Glutamatergic neuron (in vitro differentiated cells): ENCODE data around the gene DVL1. TPM values are rescaled to one million over a fixed set of nuclear protein-coding genes. Genes with fewer than 3 reads are reported as not detected.

ENCODE experiments used
- DNase-seq: peaks from one replicate; pipeline ENCODE4 v3.0.0; 2022
- H3K27ac Mint-ChIP-seq: one replicate; pipeline ENCODE4 v1.8.0; 2020; ENCODE audit warnings: mild to moderate bottlenecking, mixed read lengths, inconsistent platforms; ENCODE audit not compliant: unreplicated experiment
- H3K27me3 Mint-ChIP-seq: one replicate; pipeline ENCODE4 v1.8.0; 2020; ENCODE audit warnings: mild to moderate bottlenecking, moderate library complexity, mixed read lengths, inconsistent platforms; ENCODE audit not compliant: unreplicated experiment
- H3K36me3 Mint-ChIP-seq: one replicate; pipeline ENCODE4 v1.8.0; 2020; ENCODE audit warnings: mild to moderate bottlenecking, mixed read lengths, inconsistent platforms; ENCODE audit not compliant: unreplicated experiment
- H3K4me1 Mint-ChIP-seq: one replicate; pipeline ENCODE4 v1.8.0; 2020; ENCODE audit warnings: mild to moderate bottlenecking, low read depth, mixed read lengths, inconsistent platforms; ENCODE audit not compliant: unreplicated experiment
- H3K4me3 Mint-ChIP-seq: one replicate; pipeline ENCODE4 v1.8.0; 2020; ENCODE audit warnings: mild to moderate bottlenecking, mixed read lengths, inconsistent platforms; ENCODE audit not compliant: unreplicated experiment
- H3K9me3 Mint-ChIP-seq: one replicate; pipeline ENCODE4 v1.8.0; 2020; ENCODE audit warnings: mild to moderate bottlenecking, moderate library complexity, mixed read lengths, inconsistent platforms; ENCODE audit not compliant: unreplicated experiment
- total RNA-seq: library from RNA; stranded (reverse); fragmentation: NEBNext Ultra II Directional; extraction: Animal tissue kit (Norgen Biotek cat#: 25700); gene quantifications from one replicate; pipeline ENCODE4 v1.2.1, GENCODE V29; 2021; ENCODE audit not compliant: unreplicated experiment
- TF ChIP-seq, protein P1 (sequence below): fragments of 200-600 bp; sonication (generic); IDR thresholded peaks from one replicate; pipeline ENCODE4 v1.5.0; 2021; ENCODE audit not compliant: partially characterized antibody, unreplicated experiment

Gene DVL1
- total RNA-seq, 1 donor from 2014 or later: 124 TPM

GRCh38 chr1:1357871-1358432, 8.7 kb upstream of the DVL1 start:
- peak; percentile 21 for DNase-seq
- TF ChIP-seq, protein P1, sequence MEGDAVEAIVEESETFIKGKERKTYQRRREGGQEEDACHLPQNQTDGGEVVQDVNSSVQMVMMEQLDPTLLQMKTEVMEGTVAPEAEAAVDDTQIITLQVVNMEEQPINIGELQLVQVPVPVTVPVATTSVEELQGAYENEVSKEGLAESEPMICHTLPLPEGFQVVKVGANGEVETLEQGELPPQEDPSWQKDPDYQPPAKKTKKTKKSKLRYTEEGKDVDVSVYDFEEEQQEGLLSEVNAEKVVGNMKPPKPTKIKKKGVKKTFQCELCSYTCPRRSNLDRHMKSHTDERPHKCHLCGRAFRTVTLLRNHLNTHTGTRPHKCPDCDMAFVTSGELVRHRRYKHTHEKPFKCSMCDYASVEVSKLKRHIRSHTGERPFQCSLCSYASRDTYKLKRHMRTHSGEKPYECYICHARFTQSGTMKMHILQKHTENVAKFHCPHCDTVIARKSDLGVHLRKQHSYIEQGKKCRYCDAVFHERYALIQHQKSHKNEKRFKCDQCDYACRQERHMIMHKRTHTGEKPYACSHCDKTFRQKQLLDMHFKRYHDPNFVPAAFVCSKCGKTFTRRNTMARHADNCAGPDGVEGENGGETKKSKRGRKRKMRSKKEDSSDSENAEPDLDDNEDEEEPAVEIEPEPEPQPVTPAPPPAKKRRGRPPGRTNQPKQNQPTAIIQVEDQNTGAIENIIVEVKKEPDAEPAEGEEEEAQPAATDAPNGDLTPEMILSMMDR: no peak
- Mint-ChIP-seq H3K27me3 (peaks cover 8% of the 10 kb centered on the region), H3K36me3 (no peaks in the 10 kb centered on the region), H3K27ac (no peak overlapping the region), H3K4me3 (peak overlapping the region; percentile 11), H3K4me1 (peaks cover 11% of the 10 kb centered on the region), H3K9me3 (peaks cover 2% of the 10 kb centered on the region)

GRCh38 chr1:1356796-1357401, 7.7 kb upstream of the DVL1 start:
- Mint-ChIP-seq H3K36me3 (no peaks in the 10 kb centered on the region), H3K9me3 (peaks cover 5% of the 10 kb centered on the region), H3K27ac (no peak overlapping the region), H3K4me3 (no peak overlapping the region), H3K4me1 (peaks cover 16% of the 10 kb centered on the region), H3K27me3 (peaks cover 16% of the 10 kb centered on the region)
- DNase-seq: peak; percentile 30
- TF ChIP-seq, protein P1: no peak

DNA sequence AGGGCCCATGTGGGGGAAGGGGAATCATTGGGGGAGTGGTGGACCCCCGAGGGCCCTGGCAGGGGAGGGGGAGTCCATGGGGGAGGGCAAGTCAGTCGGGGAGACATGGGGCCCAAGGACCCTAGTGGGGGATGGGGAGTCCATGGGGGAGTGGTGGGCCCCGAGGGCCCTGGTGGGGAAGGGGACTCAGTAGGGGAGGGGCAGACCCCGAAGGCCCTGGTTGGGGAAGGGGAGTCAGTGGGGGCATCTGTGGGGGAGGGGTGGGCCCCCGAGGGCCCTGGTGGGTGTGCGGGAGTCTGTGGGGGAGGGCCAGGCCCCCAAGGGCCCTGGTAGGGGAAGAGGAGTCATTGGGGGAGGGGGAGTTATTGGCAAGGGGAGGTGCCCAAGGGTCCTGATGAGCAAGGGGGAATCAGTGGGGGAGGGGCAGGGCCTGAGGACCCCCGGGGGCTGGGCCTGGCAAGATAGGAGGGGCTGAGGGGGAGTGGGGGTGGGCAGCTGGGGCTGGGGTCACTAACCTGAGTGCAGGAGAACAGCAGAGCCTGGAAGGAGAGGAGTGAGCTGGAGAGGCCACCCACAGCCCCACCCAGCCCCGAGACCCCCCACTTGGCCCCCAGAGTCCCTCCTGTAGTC, 7.1 kb upstream of the DVL1 start:
- DNase-seq: peak; percentile 17
- Mint-ChIP-seq H3K4me3 (no peak overlapping the region), H3K36me3 (no peaks in the 10 kb centered on the region), H3K27me3 (peaks cover 16% of the 10 kb centered on the region), H3K9me3 (peaks cover 5% of the 10 kb centered on the region), H3K27ac (no peak overlapping the region), H3K4me1 (peaks cover 16% of the 10 kb centered on the region)
- TF ChIP-seq, protein P1: no peak

DNA sequence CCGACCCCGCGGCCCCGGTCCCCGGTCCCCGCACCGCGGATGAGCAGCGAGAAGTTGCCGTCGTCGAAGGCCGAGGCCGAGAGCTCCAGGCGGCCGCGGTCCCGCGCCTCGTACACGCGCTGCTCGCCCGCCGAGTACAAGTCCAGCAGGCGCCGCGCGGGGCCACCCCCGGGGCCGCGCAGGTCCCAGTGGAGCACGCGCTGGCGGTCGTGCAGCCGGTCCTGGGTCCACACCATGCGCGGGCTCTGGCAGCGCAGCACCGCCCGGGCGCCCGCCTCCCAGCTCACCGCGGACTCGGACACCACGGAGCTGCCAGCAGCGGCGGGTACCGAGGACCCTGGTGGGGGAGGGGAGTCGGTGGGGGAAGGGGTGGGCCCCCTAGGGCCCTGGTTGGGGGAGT, 6.2 kb upstream of the DVL1 start:
- peaks cover 11% of the 10 kb centered on the region for H3K4me1 Mint-ChIP-seq

More for the DNA sequence above, 6.2 kb upstream of the DVL1 start:
- DNase-seq: peak; percentile 49
- Mint-ChIP-seq H3K27ac (no peak overlapping the region), H3K4me3 (no peak overlapping the region), H3K27me3 (peaks cover 12% of the 10 kb centered on the region), H3K9me3 (peaks cover 3% of the 10 kb centered on the region), H3K36me3 (no peaks in the 10 kb centered on the region)
- TF ChIP-seq, protein P1: no peak
